IgD-negative memory B cell (primary cell): ENCODE measurements around the gene COTL1. TPM values are rescaled to one million over a fixed set of nuclear protein-coding genes. Genes with fewer than 3 reads are reported as not detected.
"Not testable (repeated sequence)": the region's sequence is repeated elsewhere in the genome, so short reads cannot be mapped to it uniquely, and the experiment has no call there.

ENCODE experiments used
- H3K27ac Mint-ChIP-seq, 3 donors: one replicate each; pipeline ENCODE4 v1.8.0; 2020 to 2022; ENCODE audit warnings: mild to moderate bottlenecking in 3 of 3, mixed read lengths in 3 of 3, moderate library complexity in 1 of 3
- H3K27me3 Mint-ChIP-seq: one replicate; pipeline ENCODE4 v1.8.0; 2021; ENCODE audit warnings: mixed read lengths
- H3K36me3 Mint-ChIP-seq: one replicate; pipeline ENCODE4 v1.8.0; 2020; ENCODE audit warnings: mild to moderate bottlenecking, mixed read lengths
- H3K4me1 Mint-ChIP-seq, 3 donors: one replicate each; pipeline ENCODE4 v1.8.0; 2020 to 2022; ENCODE audit warnings: mixed read lengths in 3 of 3, mild to moderate bottlenecking in 1 of 3
- H3K4me3 Mint-ChIP-seq, 4 donors: one replicate each; pipeline ENCODE4 v1.8.0; 2020 to 2022; ENCODE audit warnings: mild to moderate bottlenecking in 4 of 4, mixed read lengths in 4 of 4, moderate library complexity in 3 of 4
- H3K9me3 Mint-ChIP-seq, 3 donors: one replicate each; pipeline ENCODE4 v1.8.0; 2020 to 2021; ENCODE audit warnings: mixed read lengths in 3 of 3, mild to moderate bottlenecking in 1 of 3
- polyA plus RNA-seq: library from polyadenylated mRNA; unstranded; fragments of 300-500 nt; fragmentation: Illumina TruSeq; gene quantifications from one replicate; pipeline ENCODE4 v1.2.3, GENCODE V29; 2021

COTL1 gene
- polyA plus RNA-seq, 1 donor from 2014 or later, result 725 TPM

DNA sequence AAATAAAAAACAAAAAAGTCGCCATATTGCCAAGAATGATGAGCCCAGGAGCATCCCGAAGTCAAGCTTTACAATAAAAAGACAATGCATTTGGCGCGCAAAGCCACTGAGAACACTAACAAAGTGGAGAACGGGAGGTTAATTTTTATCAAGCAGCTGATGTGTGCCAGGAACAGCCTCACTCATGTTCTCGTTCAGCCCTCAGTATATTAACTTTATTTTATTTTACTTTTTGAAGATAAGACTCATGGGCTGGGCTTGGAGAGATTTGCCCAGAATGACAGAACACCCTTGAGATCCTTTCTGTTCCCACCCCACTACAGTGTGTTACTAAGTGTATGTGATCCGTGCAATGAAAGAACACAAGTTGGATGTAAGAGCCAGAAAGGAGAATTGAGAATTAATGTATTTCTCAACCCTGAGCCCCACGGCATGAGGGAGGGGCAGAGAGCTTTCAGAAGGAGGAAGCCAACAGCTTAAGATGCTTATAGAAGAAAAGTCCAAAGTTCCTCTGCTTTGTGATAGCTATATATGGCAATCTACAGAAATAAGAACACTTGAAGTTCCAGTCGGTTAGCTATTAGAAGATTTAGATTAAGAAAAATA is 48.4 kb downstream of the COTL1 start:
- Mint-ChIP-seq H3K27ac (peak overlapping the region in 2 of 3 donors; percentile 49 to 76), H3K4me3 (peak overlapping the region in 2 of 4 donors; percentile 2 to 28), H3K9me3 (peaks cover 0 to 8% (median 2%) of the 10 kb centered on the region in 3 donors), H3K27me3 (no peaks in the 10 kb centered on the region), H3K4me1 (peaks cover 21 to 28% (median 25%) of the 10 kb centered on the region in 3 donors), H3K36me3 (peaks cover 22% of the 10 kb centered on the region)

DNA sequence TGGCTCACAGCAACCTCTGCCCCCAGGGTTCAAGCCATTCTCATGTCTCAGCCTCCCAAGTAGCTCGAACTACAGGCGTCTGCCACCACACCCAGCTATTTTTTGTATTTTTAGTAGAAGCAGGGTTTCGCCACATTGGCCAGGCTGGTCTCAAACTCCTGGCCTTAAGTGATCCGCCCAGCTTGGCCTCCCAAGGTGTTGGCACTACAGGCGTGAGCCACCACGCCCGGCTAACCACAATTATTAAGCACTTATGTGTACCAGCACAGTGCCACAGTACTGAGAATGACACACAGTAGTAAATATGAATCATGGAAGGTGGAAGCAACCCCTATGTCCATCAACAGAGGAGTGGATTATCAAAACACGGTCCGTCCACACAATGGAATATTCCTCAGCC is 49.8 kb downstream of the COTL1 start:
- Mint-ChIP-seq H3K4me1 (peaks cover 20 to 36% (median 25%) of the 10 kb centered on the region in 3 donors), H3K27ac (peak overlapping the region in 1 of 3 donors; percentile 35), H3K36me3 (peaks cover 22% of the 10 kb centered on the region), H3K27me3 (no peaks in the 10 kb centered on the region), H3K9me3 (peaks cover 0 to 8% (median 2%) of the 10 kb centered on the region in 3 donors), H3K4me3 (no peak overlapping the region)

DNA sequence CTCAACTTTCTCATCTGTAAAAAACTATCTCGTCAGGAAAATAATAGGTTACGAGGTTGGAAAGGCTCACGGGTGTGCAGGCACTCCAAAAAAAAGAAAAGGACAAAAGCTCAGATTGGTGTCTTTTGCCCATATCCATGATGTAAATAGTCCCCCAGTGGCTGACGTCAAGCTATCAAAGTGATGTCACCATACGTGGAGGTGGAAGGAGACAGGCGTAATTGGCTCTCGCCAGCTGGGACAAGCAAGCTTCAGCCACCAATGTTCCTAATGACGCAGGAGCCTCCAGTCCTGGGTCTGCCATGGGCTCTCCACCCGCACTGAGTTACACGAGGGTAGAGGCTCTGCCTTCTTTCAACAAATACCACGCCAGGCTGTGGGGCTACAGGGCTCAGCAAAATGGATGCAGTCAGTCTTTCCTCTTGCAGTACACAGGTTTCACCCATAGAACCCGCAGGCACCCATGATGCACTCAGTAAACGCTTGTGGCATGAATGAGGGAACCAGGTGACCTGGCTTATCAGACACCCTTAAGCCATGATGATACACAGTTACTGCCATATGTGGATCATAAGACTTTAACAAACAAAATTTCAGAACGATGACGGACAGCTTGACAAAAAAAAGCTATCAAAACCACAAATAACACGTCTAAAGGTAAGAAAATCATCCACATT is 50.5 kb downstream of the COTL1 start:
- Mint-ChIP-seq H3K4me3 (peak overlapping the region in 2 of 4 donors; percentile 29 to 33), H3K27ac (peak overlapping the region in 2 of 3 donors; percentile 35 to 60), H3K4me1 (peaks cover 25 to 38% (median 29%) of the 10 kb centered on the region in 3 donors), H3K27me3 (no peaks in the 10 kb centered on the region), H3K9me3 (peaks cover 0 to 8% (median 2%) of the 10 kb centered on the region in 3 donors), H3K36me3 (peaks cover 24% of the 10 kb centered on the region)

DNA sequence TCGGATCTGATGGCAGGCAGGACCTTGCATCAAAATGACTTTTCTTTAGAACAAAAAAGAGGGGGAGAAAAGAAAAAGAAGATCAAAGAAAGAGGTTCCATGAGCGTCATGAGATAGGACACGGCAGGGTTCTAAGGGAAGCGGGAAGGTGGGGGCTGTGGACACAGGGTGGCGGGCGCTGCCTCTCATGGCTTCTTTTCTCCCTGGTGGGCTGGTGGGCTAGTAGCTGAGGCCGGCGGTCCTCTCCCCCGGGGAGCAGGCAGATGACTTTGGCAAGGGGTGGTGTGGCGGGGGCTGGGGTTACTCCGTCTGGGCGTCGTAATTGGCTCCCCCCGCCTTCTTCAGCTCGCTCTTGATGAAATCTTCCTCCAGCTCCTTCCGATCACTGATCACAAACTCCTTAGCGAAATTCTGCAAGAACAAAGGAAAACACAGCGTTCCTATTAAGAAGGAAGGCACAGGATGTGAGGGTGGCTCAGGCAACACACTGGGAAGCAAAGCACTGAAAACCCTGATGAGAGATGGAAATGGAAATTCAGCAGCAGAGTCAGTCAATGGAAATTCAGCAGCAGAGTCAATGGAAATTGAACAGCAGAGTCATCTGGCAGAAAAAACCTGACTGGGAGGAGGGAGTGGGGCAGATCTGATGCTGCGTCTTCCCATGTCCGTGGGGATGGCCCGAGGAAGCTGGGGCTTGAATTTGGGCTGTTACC is 51.2 kb downstream of the COTL1 start:
- H3K36me3 Mint-ChIP-seq, result peaks cover 25% of the 10 kb centered on the region
- H3K27me3 Mint-ChIP-seq, result no peaks in the 10 kb centered on the region
- peaks cover 31 to 40% (median 31%) of the 10 kb centered on the region in 3 donors for H3K4me1 Mint-ChIP-seq
- peaks cover 0 to 8% (median 2%) of the 10 kb centered on the region in 3 donors for H3K9me3 Mint-ChIP-seq
- H3K27ac Mint-ChIP-seq, result peak overlapping the region in 1 of 3 donors; percentile 60
- H3K4me3 Mint-ChIP-seq, result peak overlapping the region in 1 of 4 donors; percentile 33

DNA sequence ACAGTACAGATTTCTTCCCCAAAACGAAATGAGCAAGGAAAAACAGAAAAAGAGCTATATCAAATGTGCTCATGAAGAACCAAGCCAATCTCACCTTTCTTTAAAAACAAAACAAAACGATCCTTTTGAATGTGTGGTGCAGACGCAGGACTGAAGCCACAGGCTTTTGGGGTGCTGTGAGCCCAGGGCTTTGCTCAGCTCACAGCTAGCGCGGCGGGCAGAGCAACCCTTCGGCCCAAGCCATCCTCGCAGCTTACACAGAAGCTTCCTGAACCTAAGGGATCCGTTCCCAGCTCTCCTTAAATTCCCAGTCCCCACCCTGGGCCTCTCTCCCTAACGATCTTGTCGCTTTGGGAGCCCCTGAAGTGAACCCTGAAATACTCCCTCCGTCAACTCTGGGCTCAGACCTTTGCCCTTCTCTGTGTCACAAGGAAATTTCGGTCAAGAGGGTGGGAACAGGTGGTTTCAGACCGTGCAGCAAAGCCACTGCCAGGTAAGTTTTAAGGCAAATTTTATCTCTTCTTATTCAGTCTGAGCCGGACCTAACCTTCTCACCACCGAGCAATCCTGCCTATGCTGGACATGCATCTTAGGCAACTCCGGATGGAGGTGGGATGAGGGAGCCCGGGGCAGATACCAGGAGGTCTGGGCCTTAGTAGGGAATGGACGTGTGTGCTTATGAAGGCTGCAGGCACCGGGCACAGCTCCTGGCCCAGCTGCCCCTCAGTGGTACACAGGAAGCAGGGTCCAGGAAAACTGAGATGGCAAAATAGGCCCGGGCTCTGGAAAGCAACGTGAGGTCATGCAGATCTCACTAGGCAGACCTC is 52.0 kb downstream of the COTL1 start:
- no peaks in the 10 kb centered on the region for H3K27me3 Mint-ChIP-seq
- peak overlapping the region in 1 of 3 donors; percentile 68 for H3K27ac Mint-ChIP-seq
- peaks cover 0 to 8% (median 0%) of the 10 kb centered on the region in 3 donors for H3K9me3 Mint-ChIP-seq
- no peak overlapping the region for H3K4me3 Mint-ChIP-seq
- H3K36me3 Mint-ChIP-seq, result peaks cover 21% of the 10 kb centered on the region
- peaks cover 31 to 38% (median 32%) of the 10 kb centered on the region in 3 donors for H3K4me1 Mint-ChIP-seq

DNA sequence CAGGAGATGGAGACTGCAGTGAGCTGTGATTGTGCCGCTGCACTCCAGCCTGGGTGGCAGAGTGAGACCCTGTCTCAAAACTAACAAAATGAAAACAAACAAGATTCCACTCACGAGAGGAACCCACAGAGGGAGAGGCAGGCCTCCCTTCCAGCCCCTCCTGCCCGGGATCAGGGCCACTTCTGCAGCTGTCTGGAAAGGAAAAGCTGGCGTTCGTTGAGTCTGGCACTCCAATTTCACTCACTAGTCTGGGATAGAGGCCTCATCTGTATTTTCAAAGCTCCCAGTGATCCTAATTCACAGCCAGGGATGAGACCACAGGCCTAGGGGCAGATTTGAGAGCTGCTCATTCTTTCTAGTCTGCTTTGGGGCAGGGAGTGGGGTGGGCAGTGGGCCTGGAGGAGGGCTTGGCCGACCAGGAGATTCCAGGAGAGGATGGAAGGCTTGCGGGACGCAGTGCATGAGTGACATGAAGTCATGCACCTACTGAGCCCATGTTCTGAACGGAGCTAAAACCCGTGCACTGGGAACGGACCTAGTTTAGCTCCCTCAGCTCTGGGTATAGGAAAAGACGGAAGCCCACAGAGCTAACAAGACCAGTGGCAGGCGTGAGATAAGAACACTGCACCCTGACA is 54.0 kb downstream of the COTL1 start:
- H3K27ac Mint-ChIP-seq, result peak overlapping the region in 2 of 3 donors; percentile 39 to 83
- no peaks in the 10 kb centered on the region for H3K9me3 Mint-ChIP-seq
- H3K4me1 Mint-ChIP-seq, result peaks cover 22 to 33% (median 25%) of the 10 kb centered on the region in 3 donors
- H3K4me3 Mint-ChIP-seq, result no peak overlapping the region
- H3K36me3 Mint-ChIP-seq, result peaks cover 10% of the 10 kb centered on the region
- H3K27me3 Mint-ChIP-seq, result peaks cover 1% of the 10 kb centered on the region

DNA sequence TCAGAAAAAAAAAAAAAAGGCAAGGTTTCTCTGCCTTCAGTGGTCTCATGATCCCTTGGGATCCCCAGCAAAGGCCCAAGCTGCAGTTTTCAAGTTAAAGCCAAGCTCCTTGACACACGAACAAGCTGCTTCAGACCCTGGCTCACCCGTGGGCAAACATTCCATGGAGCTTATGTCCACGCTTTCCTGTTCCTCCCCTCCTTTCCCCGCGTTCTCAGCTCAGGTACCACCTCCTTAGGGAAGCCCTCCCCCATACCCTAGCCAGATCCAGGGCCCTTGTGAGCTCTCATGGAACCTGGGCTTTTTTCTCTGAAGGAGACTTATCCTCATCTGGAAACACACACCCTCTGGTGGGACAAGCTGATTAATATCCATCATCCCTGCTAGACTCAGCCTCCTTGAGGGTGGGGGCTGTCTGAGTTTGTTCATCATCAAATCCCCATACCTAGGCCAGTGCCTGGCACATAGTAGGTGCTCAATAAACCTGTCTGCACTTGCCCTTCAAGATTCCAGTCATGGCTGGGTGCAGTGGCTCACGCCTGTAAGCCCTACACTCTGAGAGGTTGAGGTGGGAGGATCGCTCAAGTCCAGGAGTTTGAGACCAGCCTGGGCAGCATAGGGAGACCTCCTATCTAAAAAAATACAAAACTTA is 54.7 kb downstream of the COTL1 start:
- peak overlapping the region; percentile 39 to 83 (median 54) for H3K27ac Mint-ChIP-seq
- peaks cover 1% of the 10 kb centered on the region for H3K27me3 Mint-ChIP-seq
- no peaks in the 10 kb centered on the region for H3K9me3 Mint-ChIP-seq
- peaks cover 10% of the 10 kb centered on the region for H3K36me3 Mint-ChIP-seq
- peak overlapping the region in 1 of 4 donors; percentile 87 for H3K4me3 Mint-ChIP-seq
- peaks cover 20 to 28% (median 22%) of the 10 kb centered on the region in 3 donors for H3K4me1 Mint-ChIP-seq

DNA sequence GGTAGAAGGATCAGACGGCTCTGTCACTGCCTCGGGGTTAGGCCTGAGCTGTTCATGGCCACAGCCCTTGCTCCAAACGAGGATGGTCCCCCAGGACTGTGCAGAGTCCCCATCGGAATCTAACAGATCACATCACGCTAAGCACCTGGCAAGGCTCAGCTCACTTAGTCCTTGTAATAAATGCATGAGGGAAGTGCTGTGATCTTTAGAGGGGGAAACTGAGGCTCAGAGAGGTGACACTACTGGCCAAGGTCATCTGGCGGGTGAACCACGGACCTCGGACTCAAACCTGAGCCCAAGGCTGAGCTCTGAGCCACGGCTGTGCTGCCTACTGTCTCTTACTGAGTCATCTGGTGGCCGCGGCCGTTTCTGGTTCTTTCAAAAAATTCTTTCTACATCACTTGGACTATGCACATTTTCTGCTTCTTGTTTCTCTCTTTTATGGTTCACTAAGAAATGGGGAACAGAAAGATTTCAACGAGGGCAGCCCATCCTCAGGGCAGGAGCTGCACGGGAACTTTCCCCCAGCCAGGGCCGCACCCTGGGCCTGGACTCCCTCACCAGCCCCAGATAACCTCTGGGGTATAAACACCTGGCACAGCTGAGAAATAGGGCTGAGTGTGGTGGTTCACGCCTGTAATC is 55.6 kb downstream of the COTL1 start:
- Mint-ChIP-seq H3K27ac (peak overlapping the region; percentile 88 to 92 (median 90)), H3K4me3 (peak overlapping the region in 3 of 4 donors; percentile 8 to 85 (median 12)), H3K27me3 (peaks cover 1% of the 10 kb centered on the region), H3K4me1 (peaks cover 20 to 23% (median 22%) of the 10 kb centered on the region in 3 donors), H3K9me3 (no peaks in the 10 kb centered on the region), H3K36me3 (peaks cover 7% of the 10 kb centered on the region)

DNA sequence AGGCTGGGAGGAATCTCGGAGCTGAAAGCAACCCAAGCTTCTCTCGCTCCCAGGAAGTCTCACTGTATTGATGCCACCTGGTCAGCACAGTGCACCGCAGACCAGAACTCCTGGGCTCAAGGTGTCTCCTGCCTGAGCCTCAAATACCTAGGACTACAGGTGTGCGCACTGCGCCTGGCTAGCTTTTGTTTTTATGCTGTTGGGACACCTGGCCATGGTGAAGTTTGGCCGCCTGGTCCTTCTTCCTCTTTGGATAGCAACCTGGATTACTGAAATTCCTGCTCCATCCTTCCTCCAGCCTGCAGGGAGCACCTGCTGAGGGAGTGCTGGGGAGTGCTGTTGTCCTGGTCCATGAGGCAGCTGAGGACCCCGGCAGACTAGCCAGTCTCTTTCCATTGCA is 56.6 kb downstream of the COTL1 start:
- peaks cover 20 to 23% (median 22%) of the 10 kb centered on the region in 3 donors for H3K4me1 Mint-ChIP-seq
- H3K27ac Mint-ChIP-seq, result peak overlapping the region in 1 of 3 donors; percentile 92
- H3K36me3 Mint-ChIP-seq, result peaks cover 3% of the 10 kb centered on the region
- no peaks in the 10 kb centered on the region for H3K9me3 Mint-ChIP-seq
- peaks cover 1% of the 10 kb centered on the region for H3K27me3 Mint-ChIP-seq
- H3K4me3 Mint-ChIP-seq, result no peak overlapping the region

DNA sequence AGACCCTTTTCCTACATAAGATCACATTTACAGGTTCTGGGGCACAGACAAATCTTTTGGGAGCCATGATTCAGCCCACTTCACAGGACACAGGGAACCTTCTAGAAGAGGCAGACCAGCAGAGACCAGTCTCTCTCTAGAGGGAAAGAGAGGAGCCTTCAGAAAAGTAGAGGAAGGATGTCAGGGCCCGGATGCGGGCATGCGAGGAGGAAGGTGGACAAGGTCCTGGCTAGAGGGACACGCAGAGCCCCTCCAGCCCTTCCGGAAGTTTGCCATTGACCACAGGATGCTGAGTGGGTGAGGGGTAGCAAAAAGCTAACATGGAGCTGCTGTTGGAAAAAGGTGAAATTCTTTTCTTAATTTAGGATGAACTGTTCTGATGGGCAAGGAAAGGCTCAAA is 57.6 kb downstream of the COTL1 start:
- H3K4me3 Mint-ChIP-seq, result peak overlapping the region in 1 of 4 donors; percentile 63
- peak overlapping the region in 1 of 3 donors; percentile 20 for H3K27ac Mint-ChIP-seq
- peaks cover 20 to 26% (median 22%) of the 10 kb centered on the region in 3 donors for H3K4me1 Mint-ChIP-seq

DNA sequence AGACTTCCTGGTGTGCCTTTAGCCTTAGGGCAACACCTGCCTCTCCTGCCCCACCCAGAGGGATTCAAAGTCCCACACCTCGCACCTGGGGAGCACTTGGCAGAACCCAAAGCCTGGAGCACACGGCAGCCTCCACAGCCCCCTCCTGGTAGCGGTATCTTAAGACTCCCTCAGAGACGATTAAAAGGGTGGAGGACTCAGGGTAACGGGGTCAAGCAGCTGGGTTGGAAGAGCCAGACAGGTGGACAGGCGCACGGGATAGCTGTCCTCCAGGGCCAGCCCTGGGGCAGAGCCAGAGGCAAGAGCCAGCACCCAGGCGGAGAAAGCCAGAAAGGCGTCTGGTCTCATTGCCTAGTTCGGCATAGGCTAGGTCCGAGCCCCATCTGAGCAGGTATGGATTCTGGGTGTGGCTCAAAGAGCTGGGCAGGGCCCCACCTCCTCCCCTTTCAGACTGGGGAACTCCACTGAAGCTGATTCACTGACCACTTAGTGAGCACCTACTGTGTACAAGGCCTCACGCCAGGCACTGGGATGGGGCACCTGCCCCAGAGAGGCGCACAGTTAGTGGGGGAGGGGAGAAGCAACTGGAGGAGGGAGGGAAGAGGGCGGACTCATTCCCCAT is 58.5 kb downstream of the COTL1 start:
- Mint-ChIP-seq H3K27me3 (peaks cover 1% of the 10 kb centered on the region), H3K9me3 (no peaks in the 10 kb centered on the region), H3K4me1 (peaks cover 20 to 26% (median 22%) of the 10 kb centered on the region in 3 donors), H3K36me3 (peaks cover 3% of the 10 kb centered on the region), H3K27ac (peak overlapping the region in 2 of 3 donors; percentile 20 to 32), H3K4me3 (peak overlapping the region in 1 of 4 donors; percentile 57)

More for the DNA sequence above, 57.6 kb downstream of the COTL1 start:
- peaks cover 3% of the 10 kb centered on the region for H3K36me3 Mint-ChIP-seq
- H3K9me3 Mint-ChIP-seq, result no peaks in the 10 kb centered on the region
- peaks cover 1% of the 10 kb centered on the region for H3K27me3 Mint-ChIP-seq

DNA sequence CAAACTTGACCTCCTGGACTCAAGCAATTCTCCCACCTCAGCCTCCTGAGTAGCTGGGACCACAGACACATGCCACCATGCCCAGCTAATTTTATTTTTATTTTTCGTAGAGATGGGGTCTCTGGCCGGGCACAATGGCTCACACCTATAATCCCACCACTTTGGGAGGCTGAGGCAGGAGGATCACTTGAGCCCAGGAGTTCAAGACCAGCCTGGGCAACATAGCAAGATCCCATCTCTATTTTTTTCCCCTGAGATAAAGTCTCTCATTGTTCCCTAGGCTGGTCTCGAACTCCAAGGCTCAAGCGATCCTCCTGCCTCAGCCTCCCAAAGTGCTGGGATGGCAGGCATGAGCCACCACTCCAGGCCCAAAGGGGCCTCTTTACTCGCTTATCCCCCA is 59.0 kb downstream of the COTL1 start:
- H3K27me3 Mint-ChIP-seq, H3K4me3 Mint-ChIP-seq, H3K36me3 Mint-ChIP-seq, H3K9me3 Mint-ChIP-seq: not testable (repeated sequence)
- Mint-ChIP-seq H3K4me1 (peaks cover 20 to 26% (median 22%) of the 10 kb centered on the region in 3 donors), H3K27ac (peak overlapping the region in 1 of 3 donors; percentile 32)

DNA sequence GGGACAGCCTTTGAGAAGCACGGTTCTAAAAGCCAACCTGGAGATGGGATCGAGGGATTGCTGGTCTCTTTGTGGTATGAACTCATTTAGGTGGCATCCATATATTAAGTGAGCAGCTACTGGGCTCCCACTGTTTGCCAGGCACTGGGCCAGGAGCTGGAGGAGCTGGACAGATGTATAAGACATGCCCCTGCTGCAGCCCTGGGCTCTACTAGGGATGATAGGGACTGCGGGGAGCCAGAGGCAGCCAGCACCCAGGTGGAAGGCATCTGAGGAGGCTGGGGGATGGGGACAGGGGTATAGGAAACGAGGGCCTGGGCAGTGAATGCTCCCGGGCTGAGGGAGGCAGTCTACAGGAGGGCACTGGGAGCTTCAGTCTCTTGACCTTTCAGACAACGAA is 60.4 kb downstream of the COTL1 start:
- Mint-ChIP-seq H3K4me3 (no peak overlapping the region), H3K36me3 (peaks cover under 1% of the 10 kb centered on the region), H3K4me1 (peaks cover 13 to 18% (median 16%) of the 10 kb centered on the region in 3 donors), H3K27ac (no peak overlapping the region), H3K9me3 (no peaks in the 10 kb centered on the region), H3K27me3 (peaks cover 1% of the 10 kb centered on the region)
